H7 (cell line): ENCODE results near the gene CHI3L2. TPM values are rescaled to one million over a fixed set of nuclear protein-coding genes. Genes with fewer than 3 reads are reported as not detected.
"Not testable (repeated sequence)": the region's sequence is repeated elsewhere in the genome, so short reads cannot be mapped to it uniquely, and the experiment has no call there.

Experiments
- DNase-seq: peaks from one replicate; pipeline ENCODE4 v3.0.0; 2012
- H3K27me3 ChIP-seq: 2 replicates; pipeline ENCODE4 v1.6.0; 2011; ENCODE audit warnings: mild to moderate bottlenecking, low read length; ENCODE audit not compliant: control insufficient read depth, insufficient read depth
- H3K36me3 ChIP-seq: replicated peaks from 2 replicates; pipeline ENCODE4 v1.5.1; 2011; ENCODE audit warnings: low read length; ENCODE audit not compliant: control insufficient read depth, insufficient read depth
- H3K4me3 ChIP-seq: 2 replicates; pipeline ENCODE4 v1.5.1; 2011; ENCODE audit warnings: low read depth, mild to moderate bottlenecking, control low read depth, low read length, moderate library complexity; ENCODE audit not compliant: insufficient read depth
- total RNA-seq: library from RNA; depleted of rRNA; stranded (reverse); fragments of >200 nt; shearing (Covaris generic); gene quantifications from 2 replicates; pipeline ENCODE4 v1.2.3, GENCODE V29; 2014

The CHI3L2 gene
- total RNA-seq, 1 experiment from 2014 or later: not detected

- no peak for DNase-seq
- Histone ChIP-seq H3K4me3 (no peak overlapping the region), H3K27me3 (peaks cover 8% of the 10 kb centered on the region; the same call in 1 of the 2 replicates), H3K36me3 (no peaks in the 10 kb centered on the region)
These were observed 18.6 kb upstream of the CHI3L2 start for GRCh38 chr1:111208921-111209320.

- Histone ChIP-seq H3K36me3 (no peaks in the 10 kb centered on the region), H3K27me3 (peaks cover 5% of the 10 kb centered on the region; the same call in 1 of the 2 replicates), H3K4me3 (no peak overlapping the region)
- no peak for DNase-seq
These were observed 17.9 kb upstream of the CHI3L2 start for GRCh38 chr1:111209622-111210021.

- no peak for DNase-seq
- no peaks in the 10 kb centered on the region for H3K36me3 ChIP-seq
- no peaks in the 10 kb centered on the region for H3K27me3 ChIP-seq
- H3K4me3 ChIP-seq: no peak overlapping the region
These were observed 15.6 kb upstream of the CHI3L2 start for GRCh38 chr1:111211921-111212320.

GRCh38 chr1:111212634-111213335 is 14.7 kb upstream of the CHI3L2 start:
- no peak overlapping the region for H3K4me3 ChIP-seq
- H3K27me3 ChIP-seq: no peaks in the 10 kb centered on the region
- H3K36me3 ChIP-seq: no peaks in the 10 kb centered on the region
- no peak for DNase-seq

GRCh38 chr1:111213412-111213811 is 14.1 kb upstream of the CHI3L2 start:
- no peak for DNase-seq
- H3K4me3 ChIP-seq: no peak overlapping the region
- no peaks in the 10 kb centered on the region for H3K27me3 ChIP-seq

GRCh38 chr1:111214074-111214801 is 13.3 kb upstream of the CHI3L2 start:
- no peak for DNase-seq
- no peaks in the 10 kb centered on the region for H3K36me3 ChIP-seq
- H3K4me3 ChIP-seq: no peak overlapping the region
- no peaks in the 10 kb centered on the region for H3K27me3 ChIP-seq

More at GRCh38 chr1:111213412-111213811, 14.1 kb upstream of the CHI3L2 start:
- H3K36me3 ChIP-seq: no peaks in the 10 kb centered on the region

GRCh38 chr1:111214884-111215283 is 12.6 kb upstream of the CHI3L2 start:
- Histone ChIP-seq H3K36me3 (no peaks in the 10 kb centered on the region), H3K4me3 (no peak overlapping the region), H3K27me3 (no peaks in the 10 kb centered on the region)

GRCh38 chr1:111215285-111215684 is 12.2 kb upstream of the CHI3L2 start:
- not testable (repeated sequence) for H3K36me3 ChIP-seq, H3K27me3 ChIP-seq, H3K4me3 ChIP-seq, DNase-seq

More at GRCh38 chr1:111214884-111215283, 12.6 kb upstream of the CHI3L2 start:
- DNase-seq: no peak

GRCh38 chr1:111216751-111217150 is 10.8 kb upstream of the CHI3L2 start:
- Histone ChIP-seq H3K27me3 (no peaks in the 10 kb centered on the region), H3K4me3 (no peak overlapping the region), H3K36me3 (no peaks in the 10 kb centered on the region)
- no peak for DNase-seq

- no peaks in the 10 kb centered on the region for H3K27me3 ChIP-seq
- H3K4me3 ChIP-seq: no peak overlapping the region
These were observed 10.2 kb upstream of the CHI3L2 start for GRCh38 chr1:111217183-111217910.

GRCh38 chr1:111218701-111219556 is 8.6 kb upstream of the CHI3L2 start:
- Histone ChIP-seq H3K36me3 (no peaks in the 10 kb centered on the region), H3K27me3 (no peaks in the 10 kb centered on the region), H3K4me3 (no peak overlapping the region)
- DNase-seq: no peak

More at GRCh38 chr1:111217183-111217910, 10.2 kb upstream of the CHI3L2 start:
- no peak for DNase-seq
- H3K36me3 ChIP-seq: no peaks in the 10 kb centered on the region

- no peak for DNase-seq
- no peaks in the 10 kb centered on the region for H3K36me3 ChIP-seq
- no peaks in the 10 kb centered on the region for H3K27me3 ChIP-seq
- H3K4me3 ChIP-seq: no peak overlapping the region
These were observed 7.8 kb upstream of the CHI3L2 start for GRCh38 chr1:111219557-111220286.

- Histone ChIP-seq H3K36me3 (no peaks in the 10 kb centered on the region), H3K4me3 (no peak overlapping the region), H3K27me3 (no peaks in the 10 kb centered on the region)
- no peak for DNase-seq
These were observed 7.1 kb upstream of the CHI3L2 start for GRCh38 chr1:111220302-111220890.
